HG02973 (cell line): Measurements from ENCODE around the gene CYB5R4.
A peak's percentile ranks its signal among the peaks of the same experiment; 100 is the strongest.
"Not testable (repeated sequence)": the region's sequence is repeated elsewhere in the genome, so short reads cannot be mapped to it uniquely, and the experiment has no call there.

Experiments
- ATAC-seq: cut with Tn5 transposase; IDR thresholded peaks from one replicate; pipeline ENCODE4 v1.9.1; 2021; ENCODE audit warnings: moderate library complexity; ENCODE audit not compliant: unreplicated experiment

The CYB5R4 gene

DNA sequence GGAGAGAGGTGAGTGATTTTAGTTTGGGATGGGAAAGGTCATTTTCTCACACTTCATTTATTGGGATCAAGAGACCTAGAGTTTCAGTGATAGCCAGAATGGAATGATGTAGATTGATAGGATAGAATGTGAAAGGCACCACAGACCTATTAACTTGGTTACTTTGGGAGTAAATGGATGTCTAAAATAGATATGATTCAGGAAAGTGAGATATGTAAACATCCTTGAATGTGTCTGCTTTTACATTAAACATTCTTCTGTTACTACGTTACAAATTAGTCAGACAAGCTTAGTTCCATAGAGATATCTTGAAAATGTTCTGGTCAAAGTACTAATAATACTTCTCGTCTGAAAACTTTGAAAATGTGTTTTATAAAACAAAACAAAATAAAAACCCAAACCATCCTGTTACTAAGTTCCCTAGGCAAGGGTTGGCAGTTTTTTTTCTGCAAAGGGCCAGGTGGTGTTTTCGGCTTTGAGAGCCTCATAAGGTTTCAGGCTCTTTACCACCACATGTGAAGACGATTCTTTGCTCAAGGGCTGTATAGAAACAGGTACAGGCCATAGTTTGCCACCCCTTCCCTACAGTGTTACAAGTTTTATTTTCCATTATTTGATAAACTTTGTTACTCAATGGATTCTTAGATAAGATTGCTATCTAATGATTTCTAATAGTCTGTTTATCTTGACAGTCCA, 3.4 kb downstream of the CYB5R4 start:
- no peak for ATAC-seq

- no peak for ATAC-seq
These were observed 7.6 kb downstream of the CYB5R4 start for GRCh38 chr6:83867043-83867442.

DNA sequence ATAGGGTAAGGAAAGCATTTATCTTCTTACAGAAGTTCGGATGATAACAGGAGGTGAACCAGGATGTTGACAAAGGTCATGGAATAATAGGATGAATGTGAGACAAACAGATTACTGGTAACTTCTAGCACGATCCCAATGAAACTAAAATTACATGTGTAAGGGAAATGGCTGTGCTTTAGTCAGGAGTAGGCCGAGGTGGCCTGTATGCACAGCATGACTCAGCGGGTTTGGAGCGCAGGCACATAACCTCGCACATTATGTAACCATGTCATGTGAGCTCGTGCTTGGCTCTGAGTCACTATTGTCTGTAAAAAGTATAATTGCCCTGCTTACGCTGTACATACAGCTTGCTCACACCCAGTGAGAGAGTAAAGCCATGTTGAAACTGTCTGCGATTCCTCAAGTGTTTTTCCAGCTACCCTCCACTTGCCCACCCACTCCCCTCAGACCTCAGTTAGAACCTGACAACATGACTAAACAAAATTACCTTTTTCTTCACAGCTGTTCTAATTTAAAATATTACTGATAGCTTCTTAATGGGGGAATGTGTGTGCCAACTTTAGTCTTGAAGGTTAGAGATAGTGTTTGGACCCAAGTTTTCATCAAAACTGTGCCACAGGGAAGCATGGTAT, 8.2 kb downstream of the CYB5R4 start:
- no peak for ATAC-seq

DNA sequence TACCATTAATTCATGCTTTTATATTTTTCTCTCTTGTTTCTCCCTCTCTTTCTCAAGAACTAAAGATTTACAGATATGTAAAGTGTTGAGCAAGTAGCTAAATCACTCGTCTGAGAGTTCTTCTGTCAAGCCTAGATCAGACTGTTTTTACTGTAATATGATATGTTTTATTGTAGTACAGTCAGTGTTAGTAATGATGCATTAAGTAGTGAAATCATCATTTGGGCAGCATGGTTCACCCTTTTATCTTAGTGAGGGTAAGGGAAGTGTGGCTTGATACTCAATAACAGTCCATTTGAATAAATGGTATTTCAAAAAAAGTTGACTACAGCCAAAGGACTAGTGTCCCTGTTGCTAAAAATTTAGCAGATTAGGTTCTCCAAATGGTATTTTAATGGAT, 9.2 kb downstream of the CYB5R4 start:
- no peak for ATAC-seq

GRCh38 chr6:83870649-83871048, 11.2 kb downstream of the CYB5R4 start:
- no peak for ATAC-seq

GRCh38 chr6:83872386-83873118, 13.1 kb downstream of the CYB5R4 start:
- ATAC-seq, result no peak

DNA sequence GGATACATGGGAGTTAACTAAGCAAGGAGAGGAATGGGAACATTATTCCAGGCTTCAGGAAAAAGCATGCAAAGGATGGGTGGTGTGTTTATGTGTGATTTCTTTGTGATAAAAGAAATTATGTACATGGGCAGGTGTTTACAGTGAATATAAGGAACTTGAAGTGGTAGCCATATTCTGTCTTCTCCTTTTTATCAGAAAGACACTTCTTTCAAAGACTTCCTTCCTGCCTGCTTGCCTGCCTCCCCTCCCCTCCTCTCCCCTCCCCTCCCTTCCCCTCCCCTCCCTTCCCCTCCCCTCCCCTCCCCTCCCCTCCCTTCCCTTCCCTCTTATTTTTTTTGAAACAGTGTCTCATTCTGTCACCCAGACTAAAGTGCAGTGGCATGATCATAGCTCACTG, 14.4 kb downstream of the CYB5R4 start:
- ATAC-seq, result no peak

DNA sequence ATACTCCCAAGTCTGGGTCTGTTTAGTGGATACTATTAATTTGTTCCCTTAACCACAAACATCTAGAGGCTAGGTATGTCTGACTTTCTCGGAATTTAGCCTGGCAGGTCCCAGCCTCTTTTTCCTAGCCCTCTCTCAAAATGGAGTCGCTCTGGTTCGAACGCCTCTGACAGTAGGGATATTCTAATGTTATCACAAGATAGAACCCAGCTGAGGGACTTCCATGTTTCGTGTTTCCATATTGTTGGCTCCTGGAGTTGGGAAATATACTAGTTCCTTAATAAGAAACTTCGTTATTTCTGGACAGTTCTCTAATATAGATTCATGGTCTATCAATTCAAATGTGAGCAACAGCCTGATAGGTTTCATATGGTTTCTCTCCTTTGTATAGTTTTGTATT, 16.4 kb downstream of the CYB5R4 start:
- ATAC-seq, result no peak

- no peak for ATAC-seq
These were observed 19.6 kb downstream of the CYB5R4 start for GRCh38 chr6:83878902-83879644.

DNA sequence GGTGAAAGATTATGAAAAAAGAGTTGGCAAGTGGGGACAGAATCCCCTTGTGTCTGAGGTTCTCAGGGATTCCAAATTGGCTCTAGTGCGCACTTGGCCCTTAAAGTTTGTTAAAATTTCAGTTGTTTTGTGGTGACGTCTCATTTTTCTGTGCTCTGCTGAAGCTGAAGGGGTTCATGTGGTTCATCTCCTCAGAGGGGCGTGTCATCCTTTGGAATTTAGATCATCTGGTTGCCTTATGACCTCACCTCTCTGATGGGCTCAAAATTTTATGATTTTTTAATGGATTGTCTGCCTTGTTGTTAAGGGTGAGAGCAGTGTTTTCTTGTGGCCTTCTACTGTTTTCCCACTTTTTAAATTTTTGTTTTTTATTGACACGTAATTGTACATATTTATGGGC, 20.3 kb downstream of the CYB5R4 start:
- no peak for ATAC-seq

DNA sequence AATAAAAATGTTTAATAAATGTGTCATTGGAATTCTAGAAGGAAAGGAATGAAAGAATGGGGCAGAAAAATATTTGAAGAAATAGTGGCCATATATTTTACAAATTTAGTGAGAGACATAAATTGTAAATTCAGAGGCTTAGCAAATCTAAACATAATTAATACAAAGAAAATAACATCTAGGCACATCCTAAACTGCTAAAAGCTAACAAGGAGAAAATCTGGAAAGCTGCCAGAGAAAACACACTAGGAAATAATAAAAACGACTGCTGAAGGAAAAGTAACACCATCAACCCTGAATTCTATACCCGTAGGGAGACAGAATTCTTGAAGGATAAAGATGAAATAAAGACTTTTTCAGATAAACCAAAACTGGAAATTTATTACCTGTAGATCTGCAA, 23.8 kb downstream of the CYB5R4 start:
- no peak for ATAC-seq

- peak; percentile 93 for ATAC-seq
These were observed 25.0 kb downstream of the CYB5R4 start for GRCh38 chr6:83884523-83884922.

DNA sequence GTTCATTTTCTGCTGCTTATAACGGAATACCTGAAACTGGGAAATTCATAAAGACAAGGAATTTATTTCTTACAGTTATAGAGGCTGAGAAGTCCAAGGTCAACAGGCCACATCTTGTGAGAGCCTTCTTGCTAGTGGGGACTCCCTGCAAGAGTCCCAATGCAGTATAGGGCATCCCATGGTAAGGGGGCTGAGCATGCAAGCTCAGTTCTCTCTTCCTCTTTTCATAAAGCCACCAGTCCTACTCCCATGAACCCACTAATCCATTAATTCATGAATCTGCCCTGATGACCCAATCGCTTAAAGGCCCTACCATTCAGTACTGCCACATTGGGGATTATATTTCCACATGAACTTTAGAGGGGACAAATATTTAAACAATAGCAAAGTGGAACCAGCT, 26.5 kb downstream of the CYB5R4 start:
- no peak for ATAC-seq

DNA sequence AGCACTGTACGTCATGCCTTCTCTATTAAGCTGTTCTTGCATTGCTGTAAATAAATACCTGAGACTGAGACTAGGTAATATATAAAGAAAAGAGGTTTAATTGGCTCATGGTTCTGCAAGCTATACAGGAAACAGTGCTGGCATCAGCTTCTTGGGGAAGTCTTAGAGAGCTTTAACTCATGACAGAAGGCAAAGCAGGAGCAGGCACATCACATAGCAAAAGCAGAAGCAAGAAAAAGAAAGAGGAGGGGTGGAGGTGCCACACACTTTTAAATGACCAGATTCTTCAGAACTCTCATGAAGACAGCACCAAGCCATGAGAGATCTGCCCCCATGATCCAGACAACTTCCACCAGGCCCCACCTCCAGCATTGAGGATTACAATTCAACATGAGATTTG, 30.1 kb downstream of the CYB5R4 start:
- ATAC-seq, result no peak

GRCh38 chr6:83890520-83890919, 31.0 kb downstream of the CYB5R4 start:
- ATAC-seq, result no peak

- no peak for ATAC-seq
These were observed 32.1 kb downstream of the CYB5R4 start for GRCh38 chr6:83891586-83891985.

GRCh38 chr6:83893024-83893423, 33.5 kb downstream of the CYB5R4 start:
- no peak for ATAC-seq

- not testable (repeated sequence) for ATAC-seq
These were observed 37.6 kb downstream of the CYB5R4 start for GRCh38 chr6:83897094-83897493.

GRCh38 chr6:83901624-83902023, 42.1 kb downstream of the CYB5R4 start:
- no peak for ATAC-seq

GRCh38 chr6:83904395-83904794, 44.9 kb downstream of the CYB5R4 start:
- no peak for ATAC-seq

- no peak for ATAC-seq
These were observed 46.2 kb downstream of the CYB5R4 start for GRCh38 chr6:83905648-83906047.
